GM11168 (cell line): Measurements from ENCODE around the gene OR51I1.

Source experiments
- in situ Hi-C: fragments of 300-500 bp; cut with MboI; formaldehyde crosslinking; loops from one replicate; pipeline ENCODE4 v1.12.0; 2022; ENCODE audit warnings: low sequenced_read_pairs; ENCODE audit not compliant: unreplicated experiment

Gene OR51I1

GRCh38 chr11:5441414-5441813 lies at the start of gene OR51I1:
Gene OR51I1 (minus strand): TSS chr11:5441514. CDS start chr11:5441514, 0 bp downstream.
- in situ Hi-C loops: no loop called here

DNA sequence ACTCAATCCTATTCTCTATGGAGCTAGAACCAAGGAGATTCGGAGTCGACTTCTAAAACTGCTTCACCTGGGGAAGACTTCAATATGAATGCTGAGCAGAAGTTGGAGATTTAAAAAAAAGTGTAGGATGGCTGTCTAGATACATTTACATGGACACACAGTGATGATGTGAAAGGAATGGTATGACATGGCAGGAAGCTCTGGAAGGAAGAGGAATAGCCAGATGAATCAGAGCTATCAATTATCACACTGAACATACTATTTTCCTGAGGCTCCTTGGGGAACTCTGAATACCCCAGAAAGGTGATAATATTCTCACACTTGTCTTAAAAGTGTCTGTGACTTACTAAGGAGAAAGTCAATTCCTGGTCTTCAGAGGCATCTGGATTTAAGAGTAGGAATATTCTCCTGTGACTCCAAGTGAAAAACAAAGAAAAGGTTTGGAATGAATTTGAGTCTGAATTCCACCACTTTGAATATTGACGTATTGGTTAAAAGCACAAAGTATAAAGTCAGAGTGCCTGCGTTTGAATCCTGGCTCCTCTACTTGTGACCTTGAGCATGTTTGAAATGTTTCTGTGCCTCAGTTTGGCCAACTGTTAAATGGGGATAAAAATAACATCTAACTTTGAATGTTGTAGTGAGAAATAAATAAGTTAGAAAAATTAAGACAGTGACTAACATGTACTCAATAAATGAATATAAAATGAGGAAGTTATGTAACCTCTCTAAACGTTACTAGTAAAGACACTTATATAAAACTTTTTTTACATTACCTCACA lies 48.5 kb upstream of the OR51I1 start:
- in situ Hi-C loops: loop anchor here (25.0 kb wide), 1 partner anchor 323 kb away; the partner anchor contains the start of gene OR52N2

DNA sequence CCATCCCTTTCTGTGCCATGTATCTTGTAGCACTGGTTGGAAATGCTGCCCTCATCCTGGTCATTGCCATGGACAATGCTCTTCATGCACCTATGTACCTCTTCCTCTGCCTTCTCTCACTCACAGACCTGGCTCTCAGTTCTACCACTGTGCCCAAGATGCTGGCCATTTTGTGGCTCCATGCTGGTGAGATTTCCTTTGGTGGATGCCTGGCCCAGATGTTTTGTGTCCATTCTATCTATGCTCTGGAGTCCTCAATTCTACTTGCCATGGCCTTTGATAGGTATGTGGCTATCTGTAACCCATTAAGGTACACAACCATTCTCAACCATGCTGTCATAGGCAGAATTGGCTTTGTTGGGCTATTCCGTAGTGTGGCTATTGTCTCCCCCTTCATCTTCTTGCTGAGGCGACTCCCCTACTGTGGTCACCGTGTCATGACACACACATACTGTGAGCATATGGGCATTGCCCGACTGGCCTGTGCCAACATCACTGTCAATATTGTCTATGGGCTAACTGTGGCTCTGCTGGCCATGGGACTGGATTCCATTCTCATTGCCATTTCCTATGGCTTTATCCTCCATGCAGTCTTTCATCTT lies 47.6 kb upstream of the OR51I1 start:
- in situ Hi-C loops: loop anchor here (25.0 kb wide), 1 partner anchor 323 kb away; the partner anchor contains the start of gene OR52N2

DNA sequence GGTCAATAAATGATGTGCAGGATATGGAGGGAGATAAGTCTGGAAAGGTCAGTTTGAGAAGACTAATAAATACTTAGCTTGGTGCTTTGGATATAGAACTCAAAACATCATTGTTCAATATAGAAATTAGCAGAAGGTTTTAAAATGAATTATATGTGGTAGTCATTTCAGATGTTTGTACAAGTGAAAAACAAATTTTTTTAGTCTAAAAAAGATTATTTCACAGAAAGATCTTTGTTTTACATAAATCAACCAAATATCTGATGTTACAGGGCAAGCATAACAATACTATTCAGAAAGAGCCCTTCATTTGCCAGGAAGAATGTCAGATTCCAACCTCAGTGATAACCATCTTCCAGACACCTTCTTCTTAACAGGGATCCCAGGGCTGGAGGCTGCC lies 47.1 kb upstream of the OR51I1 start, which contains the start of gene OR52D1:
Gene OR52D1, plus strand, starts transcription at position 301 of the 400 bp plus-strand sequence. Its CDS starts 22 bp downstream, at position 323.
- in situ Hi-C loops: loop anchor here (25.0 kb wide), 1 partner anchor 324 kb away; the partner anchor contains the start of gene OR52N2

- in situ Hi-C loops: loop anchor here (25.0 kb wide), 1 partner anchor 326 kb away; the partner anchor contains the start of gene OR52N2
Measured at GRCh38 chr11:5486421-5486820, 45.1 kb upstream of the OR51I1 start.

DNA sequence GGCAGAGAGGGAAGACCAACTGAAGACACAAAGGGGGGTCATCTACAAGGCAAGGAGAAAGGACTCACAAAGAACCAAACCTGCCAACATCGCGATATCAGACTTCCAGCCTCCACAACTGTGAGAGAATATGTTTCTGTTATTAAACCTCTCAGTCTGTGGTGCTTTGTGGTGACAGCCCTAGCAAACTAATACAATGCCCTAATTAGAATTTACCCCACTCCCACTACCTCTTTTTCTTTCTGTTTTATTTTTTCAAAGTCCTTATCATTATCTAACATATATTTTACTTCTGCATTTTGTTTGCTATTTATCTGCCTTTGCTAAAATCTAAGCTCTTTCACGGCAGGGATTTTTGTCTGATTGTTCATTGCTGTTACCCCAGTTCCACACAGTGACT lies 44.7 kb upstream of the OR51I1 start:
- in situ Hi-C loops: loop anchor here (25.0 kb wide), 1 partner anchor 326 kb away; the partner anchor contains the start of gene OR52N2

DNA sequence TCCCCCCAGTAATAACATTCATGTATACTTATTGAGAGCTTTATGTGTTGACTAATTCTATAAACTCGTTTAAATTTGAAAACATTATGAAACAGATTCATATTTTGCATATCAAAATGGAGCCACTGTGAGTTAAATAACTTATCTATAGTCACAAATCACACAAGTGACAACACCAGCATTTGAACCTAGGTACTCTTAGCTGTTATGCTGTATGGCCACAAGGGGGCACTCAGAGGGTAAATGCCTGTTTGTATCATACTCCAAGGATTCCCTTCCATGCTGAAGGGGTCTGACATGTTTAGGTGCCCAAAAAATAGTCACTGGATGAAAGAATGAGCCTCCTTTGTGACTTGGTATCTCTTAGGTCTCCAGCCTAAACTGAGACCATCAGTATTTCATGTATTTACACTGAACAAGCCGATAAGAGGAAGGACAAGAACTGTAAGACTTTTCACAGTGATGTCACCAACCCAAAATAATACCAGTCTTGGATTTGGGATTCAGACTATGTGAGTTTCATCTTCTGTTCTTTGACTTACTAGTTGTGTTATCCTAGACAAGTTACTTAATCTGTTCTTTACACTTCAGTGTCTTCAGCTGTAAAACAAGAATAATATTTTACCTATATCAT lies 35.0 kb upstream of the OR51I1 start:
- in situ Hi-C loops: loop anchor here (25.0 kb wide), 1 partner anchor 336 kb away; the partner anchor contains the start of gene OR52N2

DNA sequence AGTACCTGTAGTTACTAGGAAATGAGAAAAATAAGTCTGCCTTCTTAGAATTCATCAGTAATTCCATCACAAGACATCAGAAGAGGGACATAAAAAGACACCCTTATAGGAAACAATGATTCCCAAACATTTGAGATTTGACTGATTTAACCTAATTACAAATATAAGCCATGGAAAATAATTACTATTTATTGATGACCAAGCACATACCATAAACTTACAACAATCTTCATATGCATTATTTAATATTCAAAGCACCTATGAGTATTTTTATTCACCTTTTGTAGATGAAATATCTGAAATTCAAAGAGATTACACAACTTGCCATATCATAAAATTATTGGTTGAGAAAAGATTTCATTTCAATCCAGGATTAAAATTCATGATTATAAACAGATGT lies 32.6 kb upstream of the OR51I1 start:
- in situ Hi-C loops: no loop called here

DNA sequence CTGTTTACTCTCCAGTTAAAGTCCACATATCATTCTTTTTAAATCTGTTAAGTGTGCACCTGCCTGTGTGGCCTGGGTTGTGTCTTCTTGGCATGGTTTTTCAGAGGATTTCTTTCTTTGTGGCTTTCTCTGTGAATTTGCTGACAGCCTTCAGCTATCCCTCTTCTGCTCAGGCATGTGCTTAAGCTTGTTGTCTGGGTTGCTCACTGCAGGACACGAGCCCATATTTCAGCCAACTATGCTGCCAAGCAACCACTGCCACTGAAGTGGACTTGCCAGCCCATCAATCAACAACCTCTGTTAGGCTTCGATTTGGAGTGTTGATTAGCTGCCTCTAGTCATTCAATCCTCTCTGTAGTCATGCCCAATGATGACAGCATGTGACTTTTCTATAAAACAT lies 26.2 kb upstream of the OR51I1 start:
- in situ Hi-C loops: no loop called here

GRCh38 chr11:5460983-5461621 lies 19.8 kb upstream of the OR51I1 start:
- in situ Hi-C loops: no loop called here

- in situ Hi-C loops: no loop called here
Measured at GRCh38 chr11:5449432-5449831, 8.1 kb upstream of the OR51I1 start.

DNA sequence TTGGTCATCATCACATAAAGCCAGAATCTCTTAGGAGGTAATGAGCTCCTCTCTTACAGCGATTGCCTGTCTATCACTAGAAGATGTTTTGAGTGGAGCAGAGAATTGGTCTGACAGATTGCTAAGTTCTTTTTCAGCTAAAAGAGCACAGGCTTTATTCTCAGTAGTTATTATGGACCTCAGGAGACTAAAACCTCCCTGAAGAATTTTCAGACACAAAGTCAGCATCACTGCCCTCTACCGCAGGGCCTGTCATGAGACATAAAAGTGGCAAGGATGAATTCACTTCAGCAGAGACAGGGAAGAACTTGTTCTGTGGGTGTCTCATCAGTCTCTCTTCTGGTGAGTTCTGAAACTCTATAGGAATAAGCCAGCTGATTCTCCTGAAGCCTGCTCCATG lies 7.7 kb upstream of the OR51I1 start, which contains the start of gene OR51I2:
Gene OR51I2, plus strand, starts transcription at position 301 of the 400 bp plus-strand sequence. CDS start 4,166 bp downstream, outside the sequence.
- in situ Hi-C loops: no loop called here

DNA sequence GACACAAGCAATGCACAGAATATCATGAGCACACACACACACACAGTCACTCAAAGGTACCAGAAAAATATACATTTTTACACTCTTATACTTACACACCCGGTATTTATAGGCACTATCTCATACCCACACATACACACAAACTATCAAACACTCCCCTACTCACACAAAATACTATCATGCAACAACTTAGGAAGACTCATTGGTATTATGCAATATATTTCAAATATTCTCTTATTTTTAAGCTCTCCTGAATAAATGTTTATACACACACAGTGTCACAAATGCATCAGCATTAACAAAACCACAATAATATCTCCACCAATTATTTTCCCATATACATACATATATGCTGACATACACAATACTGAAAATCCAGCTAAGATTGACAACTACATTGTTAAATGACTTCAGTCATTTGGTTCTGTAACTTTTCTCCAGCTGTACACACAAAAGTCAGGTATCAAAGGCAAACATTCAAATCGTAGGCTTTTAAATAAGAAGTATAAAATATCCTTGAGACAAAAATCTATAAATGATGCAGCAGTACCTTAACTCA lies 2.6 kb upstream of the OR51I1 start:
- in situ Hi-C loops: no loop called here

- in situ Hi-C loops: no loop called here
Measured at GRCh38 chr11:5423131-5423530, 18.2 kb downstream of the OR51I1 start.

- in situ Hi-C loops: no loop called here
Measured at GRCh38 chr11:5421811-5422210, 19.5 kb downstream of the OR51I1 start, which contains the start of gene OR51Q1. Gene OR51Q1 (plus strand): TSS chr11:5422111. CDS start chr11:5422201, 90 bp downstream.

- in situ Hi-C loops: no loop called here
Measured at GRCh38 chr11:5420993-5421392, 20.3 kb downstream of the OR51I1 start.

GRCh38 chr11:5405173-5405572 lies 36.1 kb downstream of the OR51I1 start:
- in situ Hi-C loops: no loop called here

DNA sequence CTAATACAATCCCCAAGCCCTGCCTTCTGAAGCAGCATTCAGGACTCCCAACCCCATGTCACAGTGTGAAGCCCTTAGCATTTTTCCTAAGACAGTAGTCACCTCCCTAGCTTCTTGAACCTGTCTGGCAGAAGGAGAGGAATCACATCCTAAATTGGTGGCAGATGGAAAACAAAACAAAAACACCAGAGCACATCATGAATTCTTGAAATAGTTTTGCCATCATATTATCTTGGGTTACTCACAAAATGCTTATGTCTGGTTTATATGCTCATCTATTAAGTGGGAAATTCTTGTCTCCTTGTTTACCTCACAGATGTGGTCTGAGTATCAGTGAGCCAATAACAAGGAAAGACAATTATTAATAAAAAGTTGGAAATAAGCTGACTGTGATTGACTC lies 42.4 kb downstream of the OR51I1 start:
- in situ Hi-C loops: no loop called here

DNA sequence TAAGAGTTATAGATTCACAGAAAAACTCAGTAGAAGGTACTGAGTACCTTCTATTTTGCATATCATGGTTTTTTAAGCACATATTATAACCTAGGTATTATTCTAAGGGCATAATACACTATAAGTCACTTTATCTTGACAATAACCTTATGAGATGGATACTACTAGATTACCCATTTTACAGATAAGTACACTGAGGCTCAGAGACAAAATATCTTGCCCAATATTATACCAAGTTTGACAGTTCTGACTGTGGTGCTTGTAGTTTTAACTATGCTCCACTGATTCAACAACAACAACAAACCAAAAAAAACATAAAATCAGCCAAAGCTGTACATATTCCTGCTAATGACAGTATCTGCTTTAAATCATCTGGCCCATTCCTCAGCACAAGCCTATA lies 47.2 kb downstream of the OR51I1 start:
- in situ Hi-C loops: no loop called here
